HG03159 (cell line): ENCODE measurements around the gene SEMA5A.

ENCODE experiments used
- ATAC-seq: cut with Tn5 transposase; IDR thresholded peaks from one replicate; pipeline ENCODE4 v1.9.1; 2021; ENCODE audit warnings: mild to moderate bottlenecking, moderate library complexity; ENCODE audit not compliant: unreplicated experiment

SEMA5A gene

GRCh38 chr5:9189681-9190080 lies 356.2 kb downstream of the SEMA5A start:
- no peak for ATAC-seq

GRCh38 chr5:9188956-9189355 lies 356.9 kb downstream of the SEMA5A start:
- ATAC-seq: no peak

- ATAC-seq: no peak
Measured at GRCh38 chr5:9188131-9188530, 357.7 kb downstream of the SEMA5A start.

- no peak for ATAC-seq
Measured at GRCh38 chr5:9187614-9188013, 358.3 kb downstream of the SEMA5A start.

- no peak for ATAC-seq
Measured at GRCh38 chr5:9186069-9186468, 359.8 kb downstream of the SEMA5A start.

GRCh38 chr5:9183992-9184391 lies 361.9 kb downstream of the SEMA5A start:
- ATAC-seq: no peak

- no peak for ATAC-seq
Measured at GRCh38 chr5:9182899-9183695, 362.8 kb downstream of the SEMA5A start.

- ATAC-seq: no peak
Measured at GRCh38 chr5:9176641-9177040, 369.2 kb downstream of the SEMA5A start.

GRCh38 chr5:9174446-9174845 lies 371.4 kb downstream of the SEMA5A start:
- ATAC-seq: no peak

- no peak for ATAC-seq
Measured at GRCh38 chr5:9173281-9174048, 372.4 kb downstream of the SEMA5A start.

- ATAC-seq: no peak
Measured at GRCh38 chr5:9170026-9170425, 375.8 kb downstream of the SEMA5A start.

- ATAC-seq: no peak
Measured at GRCh38 chr5:9169557-9169902, 376.3 kb downstream of the SEMA5A start.

GRCh38 chr5:9168791-9169556 lies 376.9 kb downstream of the SEMA5A start:
- no peak for ATAC-seq

GRCh38 chr5:9166202-9167112 lies 379.4 kb downstream of the SEMA5A start:
- no peak for ATAC-seq

GRCh38 chr5:9165546-9165945 lies 380.3 kb downstream of the SEMA5A start:
- ATAC-seq: no peak

- ATAC-seq: no peak
Measured at GRCh38 chr5:9160747-9161146, 385.1 kb downstream of the SEMA5A start.

GRCh38 chr5:9157811-9158210 lies 388.1 kb downstream of the SEMA5A start:
- ATAC-seq: no peak

GRCh38 chr5:9157020-9157419 lies 388.9 kb downstream of the SEMA5A start:
- no peak for ATAC-seq

- no peak for ATAC-seq
Measured at GRCh38 chr5:9156282-9156681, 389.6 kb downstream of the SEMA5A start.

GRCh38 chr5:9151684-9152427 lies 394.0 kb downstream of the SEMA5A start:
- no peak for ATAC-seq
